Mesothelial cell of epicardium (in vitro differentiated cells): Measurements from ENCODE around the gene ALK. TPM values are rescaled to one million over a fixed set of nuclear protein-coding genes. Genes with fewer than 3 reads are reported as not detected.

Source experiments
- DNase-seq, 2 experiments: peaks; one replicate each; pipeline ENCODE4 v3.0.0; 2021; ENCODE audit warnings: low spot score in 2 of 2; ENCODE audit not compliant: unreplicated experiment in 2 of 2
- H3K27ac Mint-ChIP-seq: 2 replicates; pipeline ENCODE4 v1.8.0; 2021; ENCODE audit warnings: mixed read lengths
- H3K27me3 Mint-ChIP-seq: 2 replicates; pipeline ENCODE4 v1.8.0; 2021; ENCODE audit warnings: low read depth, mixed read lengths
- H3K36me3 Mint-ChIP-seq: 2 replicates; pipeline ENCODE4 v1.8.0; 2021; ENCODE audit warnings: mixed read lengths
- H3K4me1 Mint-ChIP-seq: 2 replicates; pipeline ENCODE4 v1.8.0; 2021; ENCODE audit warnings: mixed read lengths
- H3K4me3 Mint-ChIP-seq: 2 replicates; pipeline ENCODE4 v1.8.0; 2021; ENCODE audit warnings: mild to moderate bottlenecking, moderate library complexity, mixed read lengths
- H3K9me3 Mint-ChIP-seq: 2 replicates; pipeline ENCODE4 v1.8.0; 2021; ENCODE audit warnings: mixed read lengths
- CTCF ChIP-seq: fragments of 200-600 bp; sonication (generic); IDR thresholded peaks from one replicate; pipeline ENCODE4 v1.5.0; 2021; ENCODE audit warnings: antibody characterized with exemption; ENCODE audit not compliant: unreplicated experiment
- total RNA-seq: library from RNA; stranded (reverse); gene quantifications from 3 replicates; pipeline ENCODE4 v1.2.1, GENCODE V29; 2021

The ALK gene
- total RNA-seq, 1 donor from 2014 or later, result 0.13 TPM

DNA sequence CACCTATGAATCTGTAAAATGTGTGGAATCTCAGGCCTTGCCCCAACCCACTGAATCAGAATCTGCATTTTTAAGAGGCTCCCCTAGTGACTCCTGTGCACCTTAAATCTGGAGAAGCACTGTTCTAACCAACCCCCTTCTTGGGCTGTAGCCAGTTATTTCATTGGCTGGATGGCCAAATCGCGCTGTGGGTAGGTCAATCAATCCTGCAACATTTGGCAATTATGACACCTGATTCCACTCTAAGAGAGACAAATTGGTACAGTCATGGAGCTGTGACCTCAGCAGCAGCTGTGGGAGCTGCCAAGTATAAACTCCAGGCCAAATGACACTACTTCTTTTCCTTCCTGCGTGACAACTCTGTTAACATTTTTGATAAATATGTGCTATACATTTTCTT is 597.4 kb downstream of the ALK start:
- Mint-ChIP-seq H3K27ac (no peak overlapping the region), H3K27me3 (peaks cover 54% of the 10 kb centered on the region), H3K4me1 (peaks cover 8% of the 10 kb centered on the region), H3K9me3 (no peaks in the 10 kb centered on the region), H3K36me3 (no peaks in the 10 kb centered on the region), H3K4me3 (no peak overlapping the region)
- DNase-seq, result no peak
- no peak for TF ChIP-seq CTCF

DNA sequence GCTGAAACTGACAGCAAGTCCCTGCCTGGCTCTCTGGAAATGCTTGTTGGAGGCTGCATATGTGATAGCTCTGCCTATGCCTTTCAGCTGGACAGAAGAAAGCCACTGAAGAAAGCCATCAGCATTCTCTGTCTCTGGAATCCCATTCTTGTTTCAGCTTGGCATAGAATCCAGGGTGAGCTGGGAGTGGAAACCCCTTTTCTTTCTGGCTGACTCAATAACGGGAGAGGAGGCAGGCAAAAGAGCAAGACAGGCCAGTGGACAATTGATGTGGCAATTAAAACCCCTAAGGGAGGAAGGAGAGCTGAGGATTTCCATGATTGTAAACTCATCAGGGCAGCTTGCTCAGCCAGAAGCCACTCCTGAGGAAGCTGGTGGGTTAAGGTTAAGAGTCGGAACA is 598.1 kb downstream of the ALK start:
- TF ChIP-seq CTCF, result no peak
- no peak for DNase-seq
- no peaks in the 10 kb centered on the region for H3K36me3 Mint-ChIP-seq
- no peaks in the 10 kb centered on the region for H3K9me3 Mint-ChIP-seq
- H3K4me1 Mint-ChIP-seq, result peaks cover 8% of the 10 kb centered on the region
- no peak overlapping the region for H3K4me3 Mint-ChIP-seq
- H3K27ac Mint-ChIP-seq, result no peak overlapping the region
- H3K27me3 Mint-ChIP-seq, result peaks cover 54% of the 10 kb centered on the region

DNA sequence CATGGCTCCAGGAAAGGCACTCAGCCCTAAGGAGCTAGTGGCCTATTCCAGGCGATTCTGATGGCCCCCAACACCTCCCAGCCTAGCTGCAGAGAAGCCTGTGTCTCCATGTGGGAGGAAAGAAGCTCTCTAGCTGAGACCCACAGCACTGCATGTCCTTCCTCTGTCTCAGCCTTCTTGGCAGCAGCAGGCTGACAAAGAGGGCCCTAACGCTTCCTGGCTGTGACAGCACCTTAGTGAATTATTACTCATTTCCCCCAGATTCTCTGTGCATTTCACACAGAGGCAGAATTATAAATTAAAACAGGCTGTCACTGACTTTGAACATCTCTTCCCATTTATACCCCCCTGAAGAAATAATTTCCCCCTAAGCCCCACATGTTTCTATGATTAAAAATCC is 599.4 kb downstream of the ALK start:
- H3K4me1 Mint-ChIP-seq, result peaks cover 8% of the 10 kb centered on the region
- no peak overlapping the region for H3K4me3 Mint-ChIP-seq
- no peaks in the 10 kb centered on the region for H3K9me3 Mint-ChIP-seq
- no peak for DNase-seq
- peaks cover 46% of the 10 kb centered on the region for H3K27me3 Mint-ChIP-seq
- H3K27ac Mint-ChIP-seq, result no peak overlapping the region
- no peaks in the 10 kb centered on the region for H3K36me3 Mint-ChIP-seq
- TF ChIP-seq CTCF, result no peak

DNA sequence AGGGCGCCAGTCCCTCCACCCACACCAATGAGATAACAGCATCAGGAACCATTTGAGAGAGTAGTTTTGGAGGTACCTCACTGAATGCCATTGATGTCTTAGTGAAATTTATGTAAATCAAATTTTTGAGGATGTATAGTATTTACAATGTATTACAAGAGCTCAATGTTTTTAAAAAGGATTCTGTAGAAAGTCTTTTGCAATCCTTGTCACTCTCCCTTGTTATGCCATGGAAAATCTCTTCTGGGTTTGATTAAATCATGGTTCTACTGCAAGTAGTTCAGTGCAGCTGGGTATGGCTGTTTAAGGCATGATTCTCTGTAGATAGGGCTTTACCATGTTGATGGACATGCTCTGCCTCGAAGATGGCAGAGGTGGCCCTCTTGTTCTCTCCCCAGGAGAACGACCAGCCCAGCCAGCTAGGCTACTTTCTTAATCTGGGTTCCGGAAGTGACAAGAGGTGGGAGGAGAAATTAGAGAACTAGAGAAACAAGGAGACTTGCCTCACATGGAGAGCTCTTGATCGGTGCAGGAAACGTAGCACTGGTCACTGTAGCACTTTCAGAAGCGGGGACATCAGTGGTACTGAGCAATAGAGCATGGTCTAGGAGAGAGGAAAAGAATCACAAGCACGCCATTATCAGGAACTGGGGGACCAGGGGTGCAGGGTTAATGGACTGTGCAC is 603.4 kb downstream of the ALK start:
- Mint-ChIP-seq H3K36me3 (no peaks in the 10 kb centered on the region), H3K27ac (no peak overlapping the region), H3K4me1 (no peaks in the 10 kb centered on the region), H3K4me3 (no peak overlapping the region), H3K9me3 (no peaks in the 10 kb centered on the region), H3K27me3 (peaks cover 50% of the 10 kb centered on the region)
- no peak for TF ChIP-seq CTCF
- DNase-seq, result no peak

DNA sequence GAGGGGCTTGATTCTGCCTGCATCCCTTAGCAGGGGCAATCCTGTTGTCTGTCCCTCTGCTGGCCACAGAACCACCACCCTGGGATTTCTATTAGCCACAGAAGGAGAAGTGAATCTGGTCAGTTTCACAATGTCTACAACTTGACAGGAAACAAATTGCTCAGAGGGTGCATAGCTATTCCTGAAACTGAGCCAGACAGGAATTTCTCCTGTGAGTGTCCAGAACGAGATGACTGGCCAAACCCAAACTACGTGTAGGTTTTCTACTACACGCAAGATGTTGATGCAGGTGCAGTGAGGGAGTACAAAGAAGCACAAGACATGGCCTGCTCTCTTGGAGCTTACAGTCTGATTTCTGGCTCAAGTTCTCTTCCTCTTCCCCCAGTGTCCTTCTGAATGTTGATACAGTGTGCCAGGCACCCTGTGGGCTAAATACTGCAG is 604.3 kb downstream of the ALK start:
- H3K9me3 Mint-ChIP-seq, result no peaks in the 10 kb centered on the region
- no peak overlapping the region for H3K27ac Mint-ChIP-seq
- no peak for DNase-seq
- H3K36me3 Mint-ChIP-seq, result no peaks in the 10 kb centered on the region
- TF ChIP-seq CTCF, result no peak
- peaks cover 54% of the 10 kb centered on the region for H3K27me3 Mint-ChIP-seq
- no peaks in the 10 kb centered on the region for H3K4me1 Mint-ChIP-seq
- H3K4me3 Mint-ChIP-seq, result no peak overlapping the region
